Choroid plexus epithelial cell (primary cell): ENCODE results near the gene FPR2.

Experiments
- DNase-seq: peaks from one replicate; pipeline ENCODE4 v3.0.0-alpha.2; 2010; ENCODE audit warnings: low read depth
- H3K4me3 ChIP-seq: 2 replicates; pipeline ENCODE4 v1.5.1; 2011; ENCODE audit warnings: low read depth, mild to moderate bottlenecking, control low read depth, low read length, moderate library complexity
- CTCF ChIP-seq: conservative IDR thresholded peaks from 2 replicates; pipeline ENCODE4 v1.5.1; 2011; ENCODE audit warnings: low read depth, mild to moderate bottlenecking, control low read depth, inconsistent platforms, low read length, moderate library complexity

The FPR2 gene

GRCh38 chr19:51783372-51783771 lies 22.4 kb downstream of the FPR2 start:
- DNase-seq = peak; percentile 62
- no peak overlapping the region for H3K4me3 ChIP-seq
- peak; percentile 52 for TF ChIP-seq CTCF

GRCh38 chr19:51784109-51784785 lies 23.3 kb downstream of the FPR2 start:
- no peak for TF ChIP-seq CTCF
- no peak overlapping the region for H3K4me3 ChIP-seq
- DNase-seq = no peak

- no peak overlapping the region for H3K4me3 ChIP-seq
- TF ChIP-seq CTCF = no peak
- DNase-seq = peak; percentile 94
Observed at GRCh38 chr19:51784922-51785690, 24.1 kb downstream of the FPR2 start.

GRCh38 chr19:51786646-51787494 lies 25.9 kb downstream of the FPR2 start:
- TF ChIP-seq CTCF = no peak
- H3K4me3 ChIP-seq = no peak overlapping the region
- DNase-seq = no peak

GRCh38 chr19:51788029-51788428 lies 27.0 kb downstream of the FPR2 start:
- H3K4me3 ChIP-seq = no peak overlapping the region
- TF ChIP-seq CTCF = no peak
- DNase-seq = no peak

GRCh38 chr19:51789061-51789795 lies 28.2 kb downstream of the FPR2 start:
- peak; percentile 57 for DNase-seq
- H3K4me3 ChIP-seq = no peak overlapping the region
- no peak for TF ChIP-seq CTCF
